GM13977 (cell line): ENCODE measurements around the gene KAT2A.

Experiments used
- DNase-seq: peaks from one replicate; pipeline ENCODE4 v3.0.0; 2012; ENCODE audit warnings: low spot score
- in situ Hi-C: fragments of 300-500 bp; cut with MboI; formaldehyde crosslinking; loops from one replicate; pipeline ENCODE4 v1.12.0; 2022; ENCODE audit warnings: low sequenced_read_pairs, low pct_unique_long_range_greater_than_20kb, mixed read lengths, inconsistent platforms; ENCODE audit not compliant: unreplicated experiment
- TF ChIP-seq, protein P1 (sequence below): IDR thresholded peaks from 2 replicates; pipeline ENCODE4 v1.5.1; 2012; ENCODE audit warnings: mild to moderate bottlenecking, control low read depth; ENCODE audit not compliant: insufficient read depth; ENCODE audit errors: extremely low read depth, missing control alignments

KAT2A gene

DNA sequence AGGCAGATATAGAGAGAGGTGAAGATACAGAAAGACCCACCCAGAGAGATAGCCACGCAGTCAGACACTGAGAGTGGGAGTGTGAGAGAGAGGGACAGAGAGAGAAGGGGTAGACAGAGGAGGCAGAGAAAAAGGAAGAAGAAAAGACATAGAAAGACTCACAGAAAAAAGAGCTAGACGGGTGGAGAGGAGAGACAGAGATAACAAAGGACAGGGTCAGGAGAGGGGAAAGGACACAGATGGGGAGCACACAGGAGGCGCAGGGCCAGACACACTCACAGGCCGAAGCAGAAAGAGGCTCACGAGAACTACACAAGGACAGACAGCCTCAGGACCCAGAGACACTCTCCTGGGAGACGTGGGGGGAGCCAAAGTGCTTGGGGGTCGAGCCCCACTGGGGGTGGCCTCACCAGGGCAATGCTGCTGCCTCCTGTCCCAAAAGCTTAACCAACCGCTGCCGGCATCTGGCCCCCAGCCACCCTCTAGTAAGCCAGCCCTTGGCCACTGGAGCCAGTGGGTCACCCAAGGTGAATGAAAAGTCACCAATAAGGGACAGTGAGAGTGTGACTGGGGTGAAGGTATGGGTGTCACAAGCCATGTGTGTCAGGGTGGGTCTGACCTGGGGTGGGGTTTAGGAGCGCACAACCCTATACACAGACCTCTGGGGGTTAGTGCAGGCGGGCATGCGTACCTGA, 26.6 kb downstream of the KAT2A start:
- no peak for DNase-seq
- in situ Hi-C loops, result no loop called here
- TF ChIP-seq, protein P1, sequence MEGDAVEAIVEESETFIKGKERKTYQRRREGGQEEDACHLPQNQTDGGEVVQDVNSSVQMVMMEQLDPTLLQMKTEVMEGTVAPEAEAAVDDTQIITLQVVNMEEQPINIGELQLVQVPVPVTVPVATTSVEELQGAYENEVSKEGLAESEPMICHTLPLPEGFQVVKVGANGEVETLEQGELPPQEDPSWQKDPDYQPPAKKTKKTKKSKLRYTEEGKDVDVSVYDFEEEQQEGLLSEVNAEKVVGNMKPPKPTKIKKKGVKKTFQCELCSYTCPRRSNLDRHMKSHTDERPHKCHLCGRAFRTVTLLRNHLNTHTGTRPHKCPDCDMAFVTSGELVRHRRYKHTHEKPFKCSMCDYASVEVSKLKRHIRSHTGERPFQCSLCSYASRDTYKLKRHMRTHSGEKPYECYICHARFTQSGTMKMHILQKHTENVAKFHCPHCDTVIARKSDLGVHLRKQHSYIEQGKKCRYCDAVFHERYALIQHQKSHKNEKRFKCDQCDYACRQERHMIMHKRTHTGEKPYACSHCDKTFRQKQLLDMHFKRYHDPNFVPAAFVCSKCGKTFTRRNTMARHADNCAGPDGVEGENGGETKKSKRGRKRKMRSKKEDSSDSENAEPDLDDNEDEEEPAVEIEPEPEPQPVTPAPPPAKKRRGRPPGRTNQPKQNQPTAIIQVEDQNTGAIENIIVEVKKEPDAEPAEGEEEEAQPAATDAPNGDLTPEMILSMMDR, result no peak

DNA sequence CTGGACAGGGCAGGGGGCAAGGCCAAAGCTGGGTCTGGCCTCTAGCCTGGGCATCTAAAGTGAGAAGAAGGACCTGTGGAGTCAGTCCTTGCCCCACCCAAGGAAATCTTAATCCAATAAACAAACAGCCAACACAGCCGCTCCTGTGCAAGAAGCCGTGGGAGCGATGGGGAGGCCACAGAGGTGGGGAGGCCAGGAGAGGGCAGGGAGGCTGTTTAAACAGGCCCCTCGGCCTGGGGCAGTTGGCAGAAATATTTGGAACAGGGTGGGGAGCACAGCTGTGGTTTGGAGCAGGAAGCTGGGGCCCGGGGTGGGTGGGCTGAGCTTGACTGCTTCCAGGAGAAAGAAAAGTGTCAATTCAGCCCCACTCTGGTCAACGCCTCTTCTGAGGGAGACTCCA, 28.2 kb downstream of the KAT2A start:
- DNase-seq, result no peak
- in situ Hi-C loops, result no loop called here
- TF ChIP-seq, protein P1, result no peak

DNA sequence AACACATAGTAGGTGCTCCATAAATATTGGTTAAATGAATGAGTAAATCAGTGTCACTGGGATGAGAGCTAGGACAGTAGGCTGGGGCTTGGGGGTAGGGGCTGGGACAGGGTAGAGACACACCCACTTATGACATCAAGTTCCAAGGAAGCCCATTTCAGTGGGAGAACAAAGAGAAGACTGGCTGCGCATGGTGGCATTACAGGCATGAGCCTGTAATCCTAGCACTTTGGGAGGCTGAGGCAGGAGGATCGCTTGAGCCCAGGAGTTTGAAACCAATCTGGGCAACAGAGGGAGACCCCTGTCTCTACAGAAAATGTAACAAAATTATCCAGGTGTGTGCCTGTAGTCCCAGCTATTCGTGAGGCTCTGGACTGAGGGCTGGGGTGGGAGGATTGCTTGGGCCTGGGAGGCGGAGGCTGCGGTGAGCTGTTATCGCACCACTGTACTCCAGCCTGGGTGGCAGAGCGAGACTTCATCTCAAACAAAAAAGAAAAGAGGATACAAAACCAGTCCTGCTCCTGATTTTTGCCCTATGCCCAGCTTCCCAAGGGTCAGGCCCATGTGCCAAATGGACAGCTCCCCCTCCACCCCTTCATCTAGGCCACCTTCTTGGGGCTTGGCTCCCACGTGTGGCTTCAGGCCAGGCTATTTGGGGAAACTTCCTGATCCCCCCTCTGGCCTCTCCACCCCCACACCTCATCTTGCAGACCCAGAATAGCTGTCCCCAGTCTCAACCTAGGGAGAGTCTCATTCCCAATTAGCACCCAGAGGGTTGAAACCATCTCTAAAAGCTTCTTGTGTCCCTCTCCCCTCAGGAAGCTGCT, 30.0 kb downstream of the KAT2A start:
- no peak for DNase-seq
- in situ Hi-C loops, result no loop called here
- TF ChIP-seq, protein P1, result no peak

DNA sequence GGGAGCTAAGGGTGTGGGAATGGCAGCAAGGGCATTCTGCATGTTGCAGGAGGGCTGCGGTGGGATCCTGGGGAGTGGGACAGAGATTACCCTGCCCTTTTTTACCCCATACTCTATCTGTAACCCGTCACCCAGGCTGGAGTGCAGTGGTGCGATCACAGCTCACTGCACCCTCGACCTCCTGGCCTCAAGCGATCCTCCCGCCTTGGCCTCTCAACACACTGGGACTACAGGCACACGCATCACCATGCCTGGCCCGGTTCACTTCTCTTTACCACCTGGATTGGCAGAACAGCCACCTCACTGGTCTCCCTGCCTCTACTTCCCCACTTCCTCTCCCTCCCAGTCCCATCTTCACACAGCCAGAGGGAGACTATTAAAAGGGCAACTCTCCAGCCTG, 32.4 kb downstream of the KAT2A start:
- in situ Hi-C loops, result no loop called here
- DNase-seq, result no peak
- TF ChIP-seq, protein P1, result no peak

DNA sequence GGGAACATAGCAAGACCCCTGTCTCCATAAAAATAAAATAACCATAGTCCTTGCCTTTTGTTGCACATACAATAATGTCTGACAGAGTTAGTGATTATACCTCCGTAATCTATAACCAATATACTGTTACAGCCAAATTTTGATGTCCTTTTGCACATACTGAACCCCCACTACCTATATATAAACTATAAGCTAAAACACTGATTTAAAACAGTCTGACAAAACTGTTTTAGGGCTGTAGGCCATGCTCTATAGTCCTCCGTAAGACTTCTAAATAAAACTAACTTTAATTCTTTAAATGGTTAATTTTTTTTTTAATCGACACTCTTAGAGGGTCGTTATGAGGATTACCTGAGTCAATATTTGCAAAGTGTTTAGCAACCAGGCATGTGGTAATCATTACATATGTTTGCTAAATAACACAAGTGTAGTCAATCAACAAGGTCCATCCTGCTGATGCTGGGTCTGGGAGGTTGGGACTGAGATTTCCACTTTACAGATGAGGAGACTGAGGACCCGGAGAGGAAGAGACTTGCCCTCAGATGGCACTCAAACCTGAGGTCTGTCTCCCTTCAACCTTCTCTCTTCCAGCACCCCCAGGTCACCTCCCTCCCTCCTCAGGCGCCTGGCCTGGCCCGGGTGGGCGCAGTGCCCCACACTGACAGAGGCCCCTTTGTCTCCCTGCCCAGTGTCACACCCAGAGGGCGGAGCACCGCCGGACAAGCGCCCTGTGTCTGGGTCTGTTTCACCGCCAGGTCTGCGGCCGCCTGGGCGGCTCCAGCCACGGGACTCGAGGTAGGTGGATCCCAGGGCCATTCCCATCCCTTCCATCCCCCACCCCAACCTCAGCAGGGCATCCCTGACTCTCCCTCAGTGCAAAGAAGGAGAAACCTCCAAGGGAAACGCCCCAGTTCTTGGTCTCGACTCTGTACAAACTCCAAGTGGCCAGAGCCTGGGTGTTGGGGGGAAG, 33.1 kb downstream of the KAT2A start:
- TF ChIP-seq, protein P1, result no peak
- in situ Hi-C loops, result no loop called here
- DNase-seq, result no peak

DNA sequence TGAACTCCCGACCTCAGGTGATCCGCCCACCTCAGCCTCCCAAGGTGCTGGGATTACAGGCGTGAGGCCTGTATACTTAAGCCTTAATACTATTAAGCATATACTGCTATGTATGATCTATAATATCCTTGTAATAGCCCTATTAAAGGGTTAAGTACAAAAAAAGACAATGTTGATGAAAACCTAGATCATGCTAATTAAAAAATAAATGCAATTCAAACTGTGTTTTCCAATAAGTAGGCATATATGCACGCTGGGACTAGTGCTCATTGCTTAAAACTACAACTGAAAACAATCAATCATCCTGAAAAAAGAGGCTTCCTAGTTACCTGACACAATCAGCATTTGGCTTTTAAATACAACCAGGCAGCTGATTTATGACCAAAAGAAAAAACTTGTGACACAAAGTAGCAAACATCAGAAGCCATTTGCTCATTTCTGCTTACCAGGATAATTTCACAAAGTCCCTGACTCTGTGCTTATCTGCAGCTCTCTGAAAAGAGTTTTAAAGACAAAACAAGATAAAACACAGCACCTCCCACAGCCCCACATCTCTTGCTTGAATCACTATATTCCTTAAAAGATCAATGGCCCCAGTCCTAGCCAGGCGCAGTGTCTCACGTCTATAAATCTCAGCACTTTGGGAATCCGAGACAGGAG, 34.0 kb downstream of the KAT2A start:
- in situ Hi-C loops, result no loop called here
- TF ChIP-seq, protein P1, result no peak

More for the DNA sequence above, 34.0 kb downstream of the KAT2A start:
- no peak for DNase-seq
